HUDEP-2 (cell line): Measurements from ENCODE around the gene AIG1.

Experiments
- DNase-seq, 76 experiments: peaks; one replicate each; lab custom pipeline; 2025; ENCODE audit not compliant: unreplicated experiment in 76 of 76; lab: John Stamatoyannopoulos, UW

AIG1 gene

GRCh38 chr6:143222310-143222709 lies 161.6 kb downstream of the AIG1 start:
- no peak for DNase-seq

- DNase-seq = no peak
Measured at GRCh38 chr6:143222801-143223231, 162.1 kb downstream of the AIG1 start.

- no peak for DNase-seq
Measured at GRCh38 chr6:143223895-143224294, 163.2 kb downstream of the AIG1 start.

- DNase-seq = no peak
Measured at GRCh38 chr6:143224516-143224915, 163.8 kb downstream of the AIG1 start.

GRCh38 chr6:143225929-143226328 lies 165.2 kb downstream of the AIG1 start:
- DNase-seq = no peak

- DNase-seq = no peak
Measured at GRCh38 chr6:143227675-143228074, 167.0 kb downstream of the AIG1 start.

- DNase-seq = no peak
Measured at GRCh38 chr6:143229400-143229799, 168.7 kb downstream of the AIG1 start.

- peak in 35 of 76 experiments; percentile 3 to 58 (median 18) for DNase-seq
Measured at GRCh38 chr6:143232849-143233248, 172.2 kb downstream of the AIG1 start.

GRCh38 chr6:143233554-143234285 lies 173.0 kb downstream of the AIG1 start:
- DNase-seq = no peak

- DNase-seq = no peak
Measured at GRCh38 chr6:143234734-143235133, 174.0 kb downstream of the AIG1 start.

- no peak for DNase-seq
Measured at GRCh38 chr6:143236151-143236798, 175.6 kb downstream of the AIG1 start.

GRCh38 chr6:143238306-143238705 lies 177.6 kb downstream of the AIG1 start:
- no peak for DNase-seq

- no peak for DNase-seq
Measured at GRCh38 chr6:143241111-143241510, 180.4 kb downstream of the AIG1 start.

- DNase-seq = no peak
Measured at GRCh38 chr6:143241911-143242310, 181.2 kb downstream of the AIG1 start.

- DNase-seq = no peak
Measured at GRCh38 chr6:143243786-143244185, 183.1 kb downstream of the AIG1 start.

GRCh38 chr6:143245656-143246055 lies 185.0 kb downstream of the AIG1 start:
- no peak for DNase-seq

- DNase-seq = peak in 4 of 76 experiments; percentile 4 to 48 (median 12)
Measured at GRCh38 chr6:143246166-143246775, 185.6 kb downstream of the AIG1 start.

GRCh38 chr6:143247586-143247985 lies 186.9 kb downstream of the AIG1 start:
- DNase-seq = no peak

GRCh38 chr6:143248359-143248758 lies 187.7 kb downstream of the AIG1 start:
- no peak for DNase-seq

GRCh38 chr6:143251288-143251687 lies 190.6 kb downstream of the AIG1 start:
- DNase-seq = no peak

GRCh38 chr6:143252961-143253360 lies 192.3 kb downstream of the AIG1 start:
- DNase-seq = no peak

GRCh38 chr6:143253586-143253985 lies 192.9 kb downstream of the AIG1 start:
- no peak for DNase-seq
